Adipocyte (in vitro differentiated cells): ENCODE results near the gene CFAP91.
A peak's percentile ranks its signal among the peaks of the same experiment; 100 is the strongest.

Experiments used
- DNase-seq: peaks from one replicate; pipeline ENCODE4 v3.0.0-alpha.2; 2015; ENCODE audit warnings: low read depth
- H3K27me3 ChIP-seq: replicated peaks from 2 replicates; pipeline ENCODE4 v1.7.0; 2013; ENCODE audit warnings: mild to moderate bottlenecking, low read length, moderate library complexity; ENCODE audit not compliant: control insufficient read depth, insufficient read depth
- H3K36me3 ChIP-seq: 2 replicates; pipeline ENCODE4 v1.7.0; 2013; ENCODE audit warnings: low read length, mild to moderate bottlenecking, moderate library complexity; ENCODE audit not compliant: control insufficient read depth, insufficient read depth, severe bottlenecking
- H3K4me1 ChIP-seq: 2 replicates; pipeline ENCODE4 v1.7.0; 2013; ENCODE audit warnings: mild to moderate bottlenecking, low read length, moderate library complexity; ENCODE audit not compliant: control insufficient read depth, insufficient read depth
- H3K4me3 ChIP-seq: 2 replicates; pipeline ENCODE4 v1.7.0; 2013; ENCODE audit warnings: mild to moderate bottlenecking, low read length, moderate library complexity
- H3K9ac ChIP-seq: 2 replicates; pipeline ENCODE4 v1.7.0; 2013; ENCODE audit warnings: mild to moderate bottlenecking, low read length, moderate library complexity
- H3K9me3 ChIP-seq: 2 replicates; pipeline ENCODE4 v1.7.0; 2013; ENCODE audit warnings: mild to moderate bottlenecking, low read length, moderate library complexity; ENCODE audit not compliant: control insufficient read depth

The CFAP91 gene

GRCh38 chr3:119717520-119717919 is 14.7 kb downstream of the CFAP91 start:
- no peak for DNase-seq
- Histone ChIP-seq H3K9me3 (no peaks in the 10 kb centered on the region), H3K27me3 (no peaks in the 10 kb centered on the region), H3K4me3 (no peak overlapping the region), H3K9ac (no peak overlapping the region), H3K4me1 (no peaks in the 10 kb centered on the region), H3K36me3 (no peaks in the 10 kb centered on the region)

DNA sequence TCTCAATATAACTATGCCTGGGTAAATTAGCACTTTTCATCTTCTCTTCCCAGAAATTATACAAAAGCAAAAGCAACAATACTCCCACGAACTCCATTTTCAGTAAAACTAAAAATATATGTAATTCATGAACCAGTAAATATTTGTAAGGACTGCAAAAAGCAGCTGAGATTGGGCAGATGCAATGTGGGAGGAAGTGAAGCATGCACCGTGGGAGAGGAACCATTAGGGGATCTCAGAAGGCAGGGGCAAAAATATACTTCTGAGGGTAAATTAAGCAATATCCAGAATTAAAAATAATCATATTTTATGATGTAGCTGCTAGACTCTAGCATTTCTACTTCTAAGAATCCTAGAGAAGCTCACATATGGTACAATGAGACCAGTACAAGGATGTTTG is 20.2 kb downstream of the CFAP91 start:
- no peak overlapping the region for H3K9ac ChIP-seq
- H3K9me3 ChIP-seq = no peaks in the 10 kb centered on the region
- H3K4me3 ChIP-seq = no peak overlapping the region
- H3K4me1 ChIP-seq = no peaks in the 10 kb centered on the region
- no peaks in the 10 kb centered on the region for H3K27me3 ChIP-seq
- no peaks in the 10 kb centered on the region for H3K36me3 ChIP-seq
- DNase-seq = no peak

DNA sequence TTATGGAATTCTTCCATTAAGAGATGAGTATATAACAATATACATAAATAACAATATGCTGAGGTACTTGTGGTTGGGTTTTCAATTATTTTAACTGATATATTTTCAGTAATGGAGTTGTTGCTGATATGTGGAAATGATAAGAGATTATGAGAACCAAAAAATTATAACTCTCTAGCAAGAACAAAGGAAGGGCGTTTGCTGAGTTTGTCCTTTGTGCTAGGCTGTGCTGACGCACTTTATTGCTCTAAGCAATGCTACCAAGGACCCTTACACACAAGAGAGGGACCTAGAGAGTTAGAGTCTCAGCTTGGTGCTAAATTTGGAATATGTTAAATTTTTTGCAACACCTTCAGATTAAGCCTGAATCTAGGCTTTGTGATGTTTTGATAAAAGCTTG is 24.1 kb downstream of the CFAP91 start:
- no peaks in the 10 kb centered on the region for H3K27me3 ChIP-seq
- DNase-seq = no peak
- no peak overlapping the region for H3K4me3 ChIP-seq
- no peaks in the 10 kb centered on the region for H3K9me3 ChIP-seq
- no peaks in the 10 kb centered on the region for H3K36me3 ChIP-seq
- H3K4me1 ChIP-seq = peaks cover under 1% of the 10 kb centered on the region
- H3K9ac ChIP-seq = no peak overlapping the region

- H3K36me3 ChIP-seq = no peaks in the 10 kb centered on the region
- no peak overlapping the region for H3K4me3 ChIP-seq
- no peak for DNase-seq
- H3K9ac ChIP-seq = no peak overlapping the region
- no peaks in the 10 kb centered on the region for H3K9me3 ChIP-seq
- no peaks in the 10 kb centered on the region for H3K27me3 ChIP-seq
- H3K4me1 ChIP-seq = peaks cover 5% of the 10 kb centered on the region
Observed at GRCh38 chr3:119729996-119730395, 27.2 kb downstream of the CFAP91 start.

DNA sequence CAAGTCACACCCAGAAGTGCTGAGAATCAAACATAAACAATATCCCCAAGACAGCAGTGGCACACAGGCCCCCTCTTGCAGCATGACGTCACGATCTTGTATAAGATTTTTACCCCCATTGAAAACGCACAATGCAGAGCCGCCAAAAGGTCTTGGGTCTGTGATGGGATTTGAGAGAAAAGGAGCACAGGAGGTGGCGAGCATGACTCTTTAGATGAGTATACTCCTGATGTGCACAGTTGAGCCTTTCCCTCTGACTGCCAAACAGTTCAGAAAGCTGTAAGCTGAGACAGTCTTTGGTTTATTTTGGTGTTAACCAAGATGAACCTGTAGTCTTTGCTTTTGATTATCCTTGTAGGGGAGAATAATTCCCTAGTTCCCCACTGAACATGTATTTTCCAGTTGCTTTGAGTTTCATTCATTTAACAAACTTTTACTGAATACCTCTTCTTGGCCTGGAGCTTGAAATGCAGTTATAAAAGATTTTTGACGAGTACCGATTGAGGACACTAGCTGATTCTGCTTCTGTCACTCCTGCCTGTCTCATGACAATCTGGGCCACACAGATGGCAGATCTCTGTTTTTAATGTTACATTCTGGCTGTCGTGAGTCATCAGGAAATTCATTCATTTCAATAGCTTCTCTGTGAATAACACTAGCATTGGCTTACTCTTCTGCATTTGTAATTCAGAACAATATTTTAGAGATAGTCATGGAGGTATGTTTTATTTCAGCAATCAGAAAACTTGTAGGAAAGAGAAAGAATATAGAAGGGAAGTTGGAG is 28.9 kb downstream of the CFAP91 start:
- DNase-seq = peak; percentile 25
- H3K9me3 ChIP-seq = no peaks in the 10 kb centered on the region
- H3K4me3 ChIP-seq = no peak overlapping the region
- H3K36me3 ChIP-seq = no peaks in the 10 kb centered on the region
- H3K27me3 ChIP-seq = no peaks in the 10 kb centered on the region
- H3K9ac ChIP-seq = no peak overlapping the region
- H3K4me1 ChIP-seq = peaks cover 5% of the 10 kb centered on the region

DNA sequence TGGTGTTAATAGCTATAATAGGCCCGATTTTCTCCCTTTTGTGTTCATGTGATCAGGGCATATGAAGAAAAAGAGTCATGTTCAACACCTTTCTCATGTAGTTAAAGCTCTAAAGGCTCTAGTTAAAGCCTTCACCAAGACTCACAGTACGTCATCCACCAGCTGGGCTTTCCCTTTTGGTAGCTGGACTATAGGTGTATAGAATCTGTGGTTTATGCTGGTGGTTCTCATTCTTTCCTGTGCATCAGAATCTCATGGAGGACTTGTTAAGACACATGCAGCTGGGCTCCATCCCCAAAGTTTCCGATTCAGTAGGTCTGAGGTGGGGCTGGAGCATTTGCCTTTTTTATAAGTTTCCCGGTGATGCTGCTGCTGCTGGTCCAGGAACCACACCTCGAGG is 31.0 kb downstream of the CFAP91 start:
- H3K9me3 ChIP-seq = no peaks in the 10 kb centered on the region
- H3K27me3 ChIP-seq = no peaks in the 10 kb centered on the region
- no peak overlapping the region for H3K4me3 ChIP-seq
- no peak for DNase-seq
- H3K36me3 ChIP-seq = no peaks in the 10 kb centered on the region
- peaks cover 5% of the 10 kb centered on the region for H3K4me1 ChIP-seq
- H3K9ac ChIP-seq = no peak overlapping the region

- Histone ChIP-seq H3K9me3 (no peaks in the 10 kb centered on the region), H3K4me3 (no peak overlapping the region), H3K4me1 (peaks cover 3% of the 10 kb centered on the region), H3K27me3 (no peaks in the 10 kb centered on the region), H3K9ac (no peak overlapping the region), H3K36me3 (no peaks in the 10 kb centered on the region)
- DNase-seq = no peak
Observed at GRCh38 chr3:119738741-119739140, 35.9 kb downstream of the CFAP91 start.

DNA sequence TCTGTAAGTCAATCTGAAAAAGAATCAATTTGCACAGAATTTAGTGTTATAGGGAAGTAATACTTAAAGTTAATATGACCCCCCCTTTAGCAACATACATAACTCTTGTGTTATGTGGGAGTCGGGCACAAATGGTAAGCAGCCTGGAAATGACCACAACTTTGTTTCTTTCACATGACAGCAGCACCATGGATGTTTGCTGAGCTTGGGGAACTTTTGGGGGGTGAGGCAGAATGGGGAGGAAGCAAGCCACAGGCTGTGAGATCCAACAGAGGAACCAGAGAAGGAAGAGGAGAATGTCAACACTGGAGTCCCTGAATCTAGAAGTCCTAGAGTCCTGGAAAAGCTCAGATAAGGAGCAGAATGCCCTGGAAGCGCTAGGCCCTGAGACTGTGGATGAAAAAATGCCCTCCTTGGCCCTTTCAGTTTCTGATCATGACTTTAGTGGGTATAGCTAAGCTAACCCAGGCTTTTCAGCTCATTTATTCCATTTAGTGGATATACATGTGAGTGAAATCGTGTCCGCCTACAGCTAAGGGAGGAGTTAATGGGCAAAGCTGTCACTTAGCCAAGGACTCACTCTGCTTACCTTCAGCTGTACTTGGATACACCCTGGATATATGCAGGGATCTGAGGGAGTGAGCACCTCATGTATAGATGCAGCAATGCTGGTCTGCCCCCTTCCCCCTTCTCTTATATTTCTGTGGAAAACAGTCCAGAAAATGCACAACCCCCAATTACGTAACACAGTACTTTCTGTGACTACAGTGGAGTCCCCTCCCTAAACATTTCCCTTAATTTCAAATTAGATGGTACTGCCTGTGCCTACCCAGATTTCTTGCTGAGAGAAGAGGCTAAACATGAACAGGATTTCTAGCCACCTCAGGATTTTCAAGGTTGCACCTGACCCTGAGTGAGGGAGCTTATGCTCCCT is 39.1 kb downstream of the CFAP91 start:
- no peaks in the 10 kb centered on the region for H3K27me3 ChIP-seq
- H3K9me3 ChIP-seq = no peaks in the 10 kb centered on the region
- H3K4me3 ChIP-seq = no peak overlapping the region
- H3K9ac ChIP-seq = no peak overlapping the region
- H3K36me3 ChIP-seq = no peaks in the 10 kb centered on the region
- no peak for DNase-seq
- H3K4me1 ChIP-seq = peaks cover 3% of the 10 kb centered on the region

GRCh38 chr3:119743921-119744320 is 41.1 kb downstream of the CFAP91 start:
- H3K4me3 ChIP-seq = no peak overlapping the region
- H3K9ac ChIP-seq = no peak overlapping the region
- peaks cover 2% of the 10 kb centered on the region for H3K4me1 ChIP-seq
- no peaks in the 10 kb centered on the region for H3K9me3 ChIP-seq
- H3K36me3 ChIP-seq = no peaks in the 10 kb centered on the region
- no peak for DNase-seq
- H3K27me3 ChIP-seq = no peaks in the 10 kb centered on the region

DNA sequence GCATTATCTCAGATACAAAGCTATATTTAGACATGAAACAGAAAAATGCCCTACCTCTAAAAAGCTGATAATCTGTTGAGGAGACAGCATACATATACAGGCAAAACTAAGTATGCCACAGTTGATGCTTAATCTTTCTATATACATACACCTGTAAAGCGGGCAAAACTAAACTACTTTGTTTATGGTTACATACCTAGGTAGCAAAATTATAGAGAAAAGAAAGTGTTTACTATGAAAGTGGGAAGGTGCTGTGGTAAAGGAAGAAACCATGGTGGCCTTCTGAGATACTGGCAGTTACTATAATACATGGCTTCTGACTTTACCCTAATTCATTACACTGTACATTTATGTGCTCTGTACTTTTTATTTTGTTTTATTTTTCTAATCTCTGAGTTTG is 43.1 kb downstream of the CFAP91 start:
- Histone ChIP-seq H3K27me3 (no peaks in the 10 kb centered on the region), H3K4me1 (no peaks in the 10 kb centered on the region), H3K9ac (no peak overlapping the region), H3K4me3 (no peak overlapping the region), H3K9me3 (no peaks in the 10 kb centered on the region), H3K36me3 (no peaks in the 10 kb centered on the region)
- no peak for DNase-seq

- no peak for DNase-seq
- H3K4me3 ChIP-seq = no peak overlapping the region
- no peaks in the 10 kb centered on the region for H3K9me3 ChIP-seq
- no peak overlapping the region for H3K9ac ChIP-seq
- no peaks in the 10 kb centered on the region for H3K36me3 ChIP-seq
- no peaks in the 10 kb centered on the region for H3K4me1 ChIP-seq
- H3K27me3 ChIP-seq = no peaks in the 10 kb centered on the region
Observed at GRCh38 chr3:119746423-119746822, 43.6 kb downstream of the CFAP91 start.
